Brain microvascular endothelial cell (primary cell): ENCODE data around the gene BRD3OS.

Experiments used
- DNase-seq: peaks from one replicate; pipeline ENCODE4 v3.0.0-alpha.2; 2020
- H3K27ac ChIP-seq: fragments of 250-450 bp; sonication (Bioruptor Pico); 2 replicates; pipeline ENCODE4 v1.5.1; 2020; ENCODE audit warnings: mild to moderate bottlenecking, moderate library complexity
- H3K27me3 ChIP-seq: fragments of 250-450 bp; sonication (Bioruptor Pico); replicated peaks from 2 replicates; pipeline ENCODE4 v1.5.1; 2020; ENCODE audit warnings: mild to moderate bottlenecking
- H3K36me3 ChIP-seq: fragments of 250-450 bp; sonication (Bioruptor Pico); replicated peaks from 2 replicates; pipeline ENCODE4 v1.5.1; 2020; ENCODE audit warnings: mild to moderate bottlenecking
- H3K4me3 ChIP-seq: 2 replicates; pipeline ENCODE4 v1.5.1; 2011; ENCODE audit warnings: low read depth, mild to moderate bottlenecking, control low read depth, low read length, moderate library complexity
- CTCF ChIP-seq: IDR thresholded peaks from 2 replicates; pipeline ENCODE4 v1.5.1; 2011; ENCODE audit warnings: low read depth, mild to moderate bottlenecking, moderate library complexity, low read length, control low read depth, inconsistent platforms; ENCODE audit errors: missing control alignments
- in situ Hi-C: cut with HindIII; loops from 2 replicates; pipeline ENCODE4 v1.10.0; 2017; ENCODE audit warnings: low sequenced_read_pairs, low pct_ligation_motif_present

BRD3OS gene

GRCh38 chr9:134039386-134040175 lies 14.3 kb downstream of the BRD3OS start:
- TF ChIP-seq CTCF, result no peak
- no peaks in the 10 kb centered on the region for H3K27me3 ChIP-seq
- no peak for DNase-seq
- H3K27ac ChIP-seq, result no peak overlapping the region
- H3K36me3 ChIP-seq, result peaks cover 39% of the 10 kb centered on the region
- no peak overlapping the region for H3K4me3 ChIP-seq
- in situ Hi-C loops, result no loop called here

GRCh38 chr9:134040176-134040565 lies 14.9 kb downstream of the BRD3OS start:
- Histone ChIP-seq H3K4me3 (no peak overlapping the region), H3K27me3 (no peaks in the 10 kb centered on the region), H3K27ac (no peak overlapping the region), H3K36me3 (peaks cover 40% of the 10 kb centered on the region)
- in situ Hi-C loops, result no loop called here
- DNase-seq, result no peak
- no peak for TF ChIP-seq CTCF

DNA sequence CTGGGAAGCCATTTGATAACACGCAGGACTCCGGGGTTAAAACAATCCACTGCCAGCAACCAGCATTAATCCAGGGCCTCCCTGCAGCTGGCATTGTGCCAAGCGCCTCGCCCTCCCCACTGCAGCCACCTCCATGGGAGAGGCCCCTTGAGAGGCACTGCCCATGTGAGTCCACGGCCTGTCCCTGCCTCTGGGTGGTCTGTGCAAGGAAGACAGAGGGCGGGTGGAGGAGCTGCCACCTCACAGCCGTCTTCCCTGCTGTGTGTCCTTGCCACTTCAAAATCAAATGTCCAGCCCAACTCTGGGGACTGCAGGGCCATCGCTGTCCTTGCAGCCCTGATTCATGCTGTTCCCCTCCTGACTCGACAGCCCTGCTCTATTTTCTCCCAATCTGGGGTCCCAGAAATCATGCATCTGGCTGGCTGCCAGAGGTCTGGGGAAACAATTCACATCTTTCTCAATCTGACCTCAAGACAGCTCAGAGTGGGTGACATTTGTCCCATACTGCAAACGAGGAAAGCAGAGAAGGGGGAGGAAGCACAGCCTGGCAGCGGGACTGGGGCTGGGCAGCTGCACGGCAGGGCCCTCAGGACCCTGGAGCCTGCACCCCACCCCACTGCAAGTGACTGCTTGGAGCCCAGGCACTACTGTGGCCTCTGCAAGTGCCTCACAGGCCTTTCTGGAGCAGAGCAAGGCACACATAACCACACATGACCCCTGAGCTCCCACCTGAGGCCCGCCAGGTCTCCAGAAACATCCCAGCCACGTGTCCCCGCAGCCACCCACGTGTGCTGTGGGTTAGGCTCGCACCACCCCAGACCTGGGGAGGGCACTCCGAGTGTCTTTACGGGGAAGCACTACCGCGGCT lies 15.7 kb downstream of the BRD3OS start:
- no peak for TF ChIP-seq CTCF
- H3K27me3 ChIP-seq, result no peaks in the 10 kb centered on the region
- in situ Hi-C loops, result no loop called here
- peaks cover 40% of the 10 kb centered on the region for H3K36me3 ChIP-seq
- H3K4me3 ChIP-seq, result no peak overlapping the region
- H3K27ac ChIP-seq, result no peak overlapping the region
- no peak for DNase-seq

GRCh38 chr9:134041649-134041962 lies 16.3 kb downstream of the BRD3OS start:
- Histone ChIP-seq H3K4me3 (no peak overlapping the region), H3K36me3 (peaks cover 42% of the 10 kb centered on the region), H3K27ac (no peak overlapping the region), H3K27me3 (no peaks in the 10 kb centered on the region)
- TF ChIP-seq CTCF, result no peak
- in situ Hi-C loops, result no loop called here
- no peak for DNase-seq

DNA sequence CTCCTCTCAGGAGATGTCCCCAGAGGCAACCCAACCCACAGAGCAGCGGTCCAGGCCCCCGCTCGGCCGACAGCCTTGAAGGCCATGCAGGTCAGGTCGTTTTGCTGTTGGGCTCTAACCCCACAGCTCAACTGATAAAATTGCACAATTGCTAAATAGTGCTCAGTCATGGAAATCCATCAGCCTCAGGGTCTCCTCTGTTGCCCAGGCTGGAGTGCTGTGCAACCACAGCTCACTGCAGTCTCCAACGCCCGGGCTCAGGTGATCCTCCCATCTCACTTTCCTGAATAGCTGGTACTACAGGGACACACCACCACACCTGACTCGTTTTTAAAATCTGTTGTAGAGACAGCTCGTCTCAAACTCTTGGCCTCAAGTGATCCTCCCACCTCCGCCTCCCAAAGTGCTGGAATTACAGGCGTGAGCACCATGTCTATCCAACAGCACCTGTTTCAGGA lies 18.3 kb downstream of the BRD3OS start:
- Histone ChIP-seq H3K4me3 (no peak overlapping the region), H3K27me3 (no peaks in the 10 kb centered on the region), H3K27ac (no peak overlapping the region), H3K36me3 (peaks cover 58% of the 10 kb centered on the region)
- no peak for DNase-seq
- TF ChIP-seq CTCF, result no peak
- in situ Hi-C loops, result no loop called here
